GM21619 (cell line): Measurements from ENCODE around the gene PPP3CA.
"Not testable (repeated sequence)": the region's sequence is repeated elsewhere in the genome, so short reads cannot be mapped to it uniquely, and the experiment has no call there.

ENCODE experiments used
- ATAC-seq: cut with Tn5 transposase; IDR thresholded peaks from one replicate; pipeline ENCODE4 v1.9.1; 2021; ENCODE audit not compliant: unreplicated experiment

The PPP3CA gene

GRCh38 chr4:101258883-101259282, 88.4 kb downstream of the PPP3CA start:
- ATAC-seq = no peak

- ATAC-seq = no peak
Observed at GRCh38 chr4:101256222-101256621, 91.1 kb downstream of the PPP3CA start.

DNA sequence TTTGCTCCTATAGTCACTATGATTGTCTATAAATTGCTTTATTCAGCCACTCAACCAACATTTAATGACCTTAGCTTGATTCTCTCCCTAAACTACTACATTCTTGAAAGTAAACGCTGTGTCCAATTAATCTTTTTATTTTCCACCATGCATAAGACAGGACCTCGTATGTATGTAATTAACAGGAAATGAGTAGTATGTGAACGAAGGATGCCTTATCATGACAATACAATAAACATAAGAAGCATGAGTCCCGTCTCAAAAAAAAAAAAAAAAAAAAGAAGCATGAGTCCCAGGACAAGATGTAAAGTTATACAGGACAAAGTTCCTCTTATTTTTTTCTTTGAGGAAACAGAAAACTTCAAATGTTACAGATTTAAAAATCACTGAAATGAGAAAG, 92.5 kb downstream of the PPP3CA start:
- ATAC-seq = no peak

DNA sequence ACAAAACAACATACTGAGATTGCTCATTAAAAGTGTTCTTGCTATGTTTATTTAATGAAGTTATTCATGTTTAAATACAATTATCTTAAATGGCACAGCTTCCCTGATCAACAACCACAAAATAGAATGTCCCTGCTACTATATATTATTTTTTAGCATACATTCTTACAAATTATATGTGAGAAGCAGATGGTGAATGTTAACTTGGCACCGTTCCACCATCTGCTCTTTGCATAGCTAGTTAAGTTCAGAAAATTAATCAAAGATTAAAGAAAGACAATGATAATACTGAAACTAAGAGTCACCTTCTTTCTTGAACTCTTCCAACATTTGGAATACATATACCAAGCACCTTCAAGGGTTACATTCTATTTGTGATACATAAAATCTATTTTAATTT, 94.2 kb downstream of the PPP3CA start:
- ATAC-seq = no peak

- ATAC-seq = no peak
Observed at GRCh38 chr4:101252721-101253120, 94.6 kb downstream of the PPP3CA start.

GRCh38 chr4:101251261-101251660, 96.1 kb downstream of the PPP3CA start:
- no peak for ATAC-seq

DNA sequence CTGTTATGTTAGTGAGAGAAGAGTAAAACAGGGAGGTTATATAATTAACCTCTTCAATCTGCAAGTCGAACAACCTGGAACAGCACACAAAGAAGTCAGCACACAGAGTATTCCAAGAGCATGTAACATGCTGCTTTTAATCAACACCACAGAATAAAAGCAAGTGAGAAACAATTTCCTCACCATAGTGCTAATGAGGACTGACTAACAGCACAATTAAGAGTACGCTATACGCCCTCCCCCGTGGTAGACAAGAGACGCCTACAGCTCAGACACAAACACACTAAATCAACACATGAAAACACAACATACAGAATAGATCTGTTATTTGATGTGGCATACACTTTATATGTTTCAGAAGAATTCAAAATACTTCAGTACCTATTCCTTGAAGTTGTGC, 103.0 kb downstream of the PPP3CA start:
- no peak for ATAC-seq

DNA sequence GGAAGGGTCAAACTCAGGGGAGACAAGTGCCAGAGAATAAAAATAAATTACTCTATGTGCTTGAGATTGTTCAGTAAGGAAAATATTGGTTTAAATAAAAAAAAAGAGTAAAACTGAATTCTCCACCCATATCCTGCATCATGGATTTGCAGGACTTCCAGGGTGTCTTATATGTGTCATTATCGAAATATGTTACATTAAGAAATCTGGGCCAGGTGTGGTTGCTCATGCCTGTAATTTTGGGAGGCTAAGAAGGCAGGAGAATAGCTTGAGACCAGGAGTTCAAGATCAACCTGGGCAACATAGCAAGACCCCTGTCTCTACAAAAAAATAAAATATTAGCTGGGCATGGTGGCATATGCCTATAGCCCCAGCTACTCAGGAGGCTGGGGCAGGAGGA, 104.9 kb downstream of the PPP3CA start:
- ATAC-seq = no peak

DNA sequence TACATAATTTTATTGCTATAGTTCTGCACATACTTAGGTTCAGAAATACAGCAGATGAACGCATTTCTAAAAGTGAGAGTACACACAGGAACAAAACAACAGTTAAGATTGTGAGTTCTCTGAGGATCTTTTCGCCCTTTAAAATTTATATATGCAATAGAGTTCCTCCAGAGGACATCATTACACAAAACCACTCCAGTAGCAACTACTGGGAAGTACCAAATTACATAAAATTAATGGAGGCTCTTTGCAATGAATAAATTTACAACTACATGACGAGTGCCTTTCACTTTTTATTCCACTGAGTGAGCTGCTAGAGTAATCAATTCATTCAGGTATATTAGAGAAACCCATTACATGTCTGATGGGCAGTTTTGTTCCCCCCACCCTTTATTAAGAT, 107.2 kb downstream of the PPP3CA start:
- ATAC-seq = no peak

- no peak for ATAC-seq
Observed at GRCh38 chr4:101239665-101240064, 107.7 kb downstream of the PPP3CA start.

- no peak for ATAC-seq
Observed at GRCh38 chr4:101238706-101239105, 108.6 kb downstream of the PPP3CA start.

- ATAC-seq = no peak
Observed at GRCh38 chr4:101237773-101238172, 109.6 kb downstream of the PPP3CA start.

- ATAC-seq = no peak
Observed at GRCh38 chr4:101236097-101236496, 111.2 kb downstream of the PPP3CA start.

GRCh38 chr4:101234141-101234540, 113.2 kb downstream of the PPP3CA start:
- ATAC-seq = not testable (repeated sequence)

GRCh38 chr4:101232074-101232776, 115.1 kb downstream of the PPP3CA start:
- peak; percentile 75 for ATAC-seq

GRCh38 chr4:101230801-101231426, 116.4 kb downstream of the PPP3CA start:
- no peak for ATAC-seq

GRCh38 chr4:101229116-101229515, 118.2 kb downstream of the PPP3CA start:
- ATAC-seq = no peak

GRCh38 chr4:101227715-101228114, 119.6 kb downstream of the PPP3CA start:
- ATAC-seq = no peak

GRCh38 chr4:101224358-101225218, 122.7 kb downstream of the PPP3CA start:
- no peak for ATAC-seq

DNA sequence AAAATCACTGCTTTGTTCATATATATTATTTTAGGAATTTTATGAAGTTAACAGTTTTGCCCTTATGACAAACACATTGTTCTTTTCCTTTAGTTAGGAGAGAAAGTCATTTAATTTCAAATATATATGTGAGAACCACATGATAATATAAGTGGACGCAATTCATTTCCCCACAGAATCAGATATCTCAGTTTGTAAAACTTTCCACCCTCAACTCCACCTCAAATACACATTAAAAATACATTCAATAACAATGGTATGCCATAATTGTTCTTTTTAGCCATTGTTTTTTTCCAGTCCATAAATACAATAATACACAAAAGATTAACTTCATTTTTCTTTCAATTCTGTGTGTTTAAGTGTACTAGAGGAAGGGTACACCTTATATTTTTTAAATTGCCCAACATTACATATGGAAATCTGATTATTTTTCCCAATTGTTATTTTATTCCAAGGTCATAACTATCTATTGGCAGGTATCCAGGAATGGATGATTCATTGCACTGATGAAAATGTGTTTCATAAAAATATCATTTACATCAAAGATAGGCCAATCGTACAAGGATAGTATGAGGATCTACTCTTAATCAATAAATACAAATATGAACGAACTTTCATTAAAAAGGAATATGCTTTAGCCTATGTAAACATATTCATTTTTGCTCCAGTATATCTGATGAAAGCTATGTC, 125.0 kb downstream of the PPP3CA start:
- ATAC-seq = no peak

GRCh38 chr4:101221294-101221693, 126.0 kb downstream of the PPP3CA start:
- no peak for ATAC-seq
